RPMI7951 (cell line): Measurements from ENCODE around the gene MAEA. TPM values are rescaled to one million over a fixed set of nuclear protein-coding genes. Genes with fewer than 3 reads are reported as not detected.

ENCODE experiments used
- DNase-seq: peaks from one replicate; pipeline ENCODE4 v3.0.0-alpha.2; 2012; ENCODE audit warnings: low read depth
- total RNA-seq: library from RNA; depleted of rRNA; stranded (reverse); fragments of >200 nt; shearing (Covaris generic); gene quantifications from 2 replicates; pipeline ENCODE4 v1.2.3, GENCODE V29; 2014

The MAEA gene
- total RNA-seq, 1 experiment from 2014 or later = 34.5 TPM

GRCh38 chr4:1249731-1250526 is 39.8 kb upstream of the MAEA start:
- DNase-seq = peak; percentile 14

DNA sequence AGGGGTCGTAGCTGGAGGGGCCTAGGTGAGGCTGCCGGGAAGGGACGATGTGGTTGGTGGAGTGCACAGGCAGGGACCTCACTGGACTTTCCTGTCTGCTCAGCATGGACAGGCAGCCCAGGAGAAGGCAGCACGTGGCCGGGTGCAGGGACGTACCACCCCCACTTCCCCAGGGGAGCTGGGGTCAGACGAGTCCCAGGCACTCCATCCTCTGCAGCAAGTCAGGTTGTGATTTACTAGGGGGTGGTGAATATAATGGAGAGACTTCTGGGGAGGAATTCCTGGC is 39.2 kb upstream of the MAEA start:
- DNase-seq = no peak

- DNase-seq = no peak
Observed at GRCh38 chr4:1250921-1251772, 38.5 kb upstream of the MAEA start.

GRCh38 chr4:1251773-1252066 is 38.0 kb upstream of the MAEA start:
- DNase-seq = no peak

DNA sequence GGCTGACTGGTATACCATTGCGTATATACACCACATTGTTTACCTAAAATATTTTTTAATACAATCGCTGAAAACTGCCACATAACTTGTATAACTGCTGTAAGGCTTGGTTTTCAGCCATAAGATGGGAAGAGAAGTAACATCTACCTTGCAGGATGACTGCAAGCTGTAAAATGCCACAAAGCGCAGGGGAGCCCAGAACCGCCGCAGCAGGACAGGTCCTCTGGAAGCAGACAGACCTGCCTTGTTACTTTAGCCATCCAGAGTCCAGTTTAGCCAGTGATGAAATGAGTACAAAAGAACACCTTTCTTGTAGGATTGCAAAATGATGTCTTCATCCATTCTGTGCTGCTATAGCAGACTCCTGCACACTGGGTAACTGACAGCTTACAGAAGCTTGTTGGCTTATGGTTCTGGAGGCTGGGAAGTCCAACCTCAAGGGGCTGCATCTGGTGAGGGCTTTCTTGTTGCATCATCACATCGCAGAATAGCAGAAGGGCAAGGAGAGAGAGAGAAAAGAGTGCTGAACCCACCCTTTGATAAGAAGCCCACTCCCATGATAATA is 36.7 kb upstream of the MAEA start:
- no peak for DNase-seq

DNA sequence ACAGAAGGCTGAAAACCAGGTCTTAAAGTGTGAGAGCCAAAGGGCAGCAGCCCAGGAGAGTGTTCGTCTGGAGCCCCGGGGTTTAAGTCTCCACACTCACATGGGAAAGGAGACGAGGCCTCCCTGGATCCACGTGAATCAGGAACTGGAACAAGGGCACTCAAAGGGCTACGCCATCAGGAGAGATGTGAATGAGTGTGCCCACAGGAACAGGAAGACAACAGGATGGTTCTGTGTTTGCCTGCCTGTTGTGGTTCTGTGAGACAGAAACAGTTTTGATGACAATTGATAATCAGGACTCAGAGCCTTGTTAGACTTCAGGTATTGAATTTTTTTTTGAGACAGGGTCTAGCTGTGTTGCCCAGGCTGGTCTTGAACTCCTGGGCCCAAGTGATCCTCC is 35.9 kb upstream of the MAEA start:
- DNase-seq = no peak

GRCh38 chr4:1255151-1255550 is 34.5 kb upstream of the MAEA start:
- peak; percentile 25 for DNase-seq

GRCh38 chr4:1255699-1256098 is 34.0 kb upstream of the MAEA start:
- no peak for DNase-seq

DNA sequence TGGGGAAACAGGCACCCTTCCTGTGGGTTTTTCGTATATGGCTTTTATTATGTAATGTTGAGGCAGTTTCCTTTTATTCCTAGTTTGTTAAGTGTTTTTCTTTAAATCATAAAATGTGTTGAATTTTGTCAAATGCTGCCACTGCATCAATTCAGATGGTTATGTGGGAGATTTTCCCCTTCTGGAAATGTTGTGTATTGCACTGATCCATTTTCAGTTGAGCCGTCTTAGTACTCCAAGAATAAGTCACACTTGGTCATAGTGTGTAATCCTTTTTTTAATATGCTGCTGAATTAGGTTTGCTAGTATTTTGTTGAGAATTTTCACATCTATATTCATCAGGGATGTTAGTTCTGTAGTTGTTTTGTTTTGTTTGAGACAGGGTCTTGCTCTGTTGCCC is 31.2 kb upstream of the MAEA start:
- no peak for DNase-seq

DNA sequence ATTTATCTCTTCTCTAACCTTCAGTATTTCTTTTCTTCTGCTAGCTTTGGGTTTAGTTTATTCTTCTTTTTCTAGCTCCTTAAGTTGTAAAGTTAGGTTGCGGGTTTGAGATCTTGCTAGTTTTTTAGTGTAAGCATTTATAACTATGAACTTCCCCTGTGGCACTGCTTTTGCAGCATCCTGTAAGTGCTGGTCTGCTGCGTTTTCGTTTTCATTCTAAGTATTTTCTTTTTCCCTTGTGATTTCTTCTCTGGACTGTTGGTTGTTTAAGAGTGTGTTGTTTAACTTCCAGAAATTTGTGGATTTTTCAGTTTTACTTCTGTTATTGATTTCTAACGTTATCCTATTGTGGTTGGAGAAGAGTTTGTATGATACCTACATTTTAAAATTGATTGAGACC is 29.7 kb upstream of the MAEA start:
- no peak for DNase-seq

- no peak for DNase-seq
Observed at GRCh38 chr4:1260418-1261106, 29.1 kb upstream of the MAEA start.

DNA sequence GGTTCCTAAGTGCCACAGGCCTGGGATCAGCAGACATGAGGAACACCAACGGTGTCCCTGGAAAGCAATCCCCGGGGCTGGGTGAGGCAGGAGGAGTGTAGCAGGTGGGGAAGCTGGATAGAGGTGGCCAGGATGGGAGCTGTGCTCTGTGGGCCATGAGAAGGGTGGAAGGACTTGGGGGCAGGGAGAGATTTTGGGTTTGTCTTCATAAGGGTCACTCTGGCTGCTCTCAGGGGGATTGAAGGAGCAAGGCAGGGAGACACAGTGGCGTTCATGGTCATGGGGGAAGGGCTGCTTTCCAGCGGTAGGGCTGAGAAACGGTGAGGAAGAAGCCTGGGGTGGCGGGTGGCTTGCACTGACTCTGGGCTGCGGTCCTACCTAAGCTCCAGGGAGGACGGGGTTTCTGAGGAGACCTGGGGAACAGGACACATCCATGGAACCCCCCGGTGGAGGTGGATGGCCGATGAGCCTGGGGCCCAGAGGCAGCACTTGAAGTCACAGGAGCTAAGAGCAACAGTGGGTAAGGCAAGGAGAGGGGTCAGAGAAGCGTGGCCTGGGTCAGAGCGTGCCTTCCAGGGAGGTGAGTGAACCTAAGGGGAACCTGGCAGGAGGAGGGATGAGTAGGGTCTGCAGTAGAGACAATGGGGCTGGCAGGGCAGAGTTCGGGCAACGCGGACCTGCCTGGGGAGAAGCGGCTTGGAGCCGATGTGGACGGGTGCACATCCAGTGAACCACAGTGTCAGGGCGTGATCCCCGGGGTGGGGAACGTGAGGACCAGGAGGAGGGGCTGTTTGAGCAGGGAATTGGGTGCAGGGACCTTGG is 28.4 kb upstream of the MAEA start:
- DNase-seq = no peak

DNA sequence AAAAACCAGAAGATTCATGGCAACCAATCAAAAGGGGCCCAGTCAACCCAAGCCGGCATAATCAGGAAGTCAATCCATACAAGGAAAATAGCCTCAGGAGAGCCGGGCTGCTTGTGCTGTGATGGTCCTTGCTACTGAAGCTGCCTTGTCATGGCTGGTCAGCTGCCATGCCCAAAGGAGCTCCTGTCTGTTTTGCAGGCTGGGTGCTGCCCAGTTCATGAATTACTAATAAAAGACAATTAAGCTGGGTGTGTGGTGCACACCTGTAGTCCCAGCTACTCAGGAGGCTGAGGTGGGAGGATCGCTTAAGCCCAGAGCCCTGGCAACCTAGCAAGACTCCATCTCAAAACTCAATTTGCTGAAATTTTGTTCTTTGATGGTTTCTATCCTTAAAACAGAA is 24.7 kb upstream of the MAEA start:
- no peak for DNase-seq

- no peak for DNase-seq
Observed at GRCh38 chr4:1265351-1265750, 24.3 kb upstream of the MAEA start.

DNA sequence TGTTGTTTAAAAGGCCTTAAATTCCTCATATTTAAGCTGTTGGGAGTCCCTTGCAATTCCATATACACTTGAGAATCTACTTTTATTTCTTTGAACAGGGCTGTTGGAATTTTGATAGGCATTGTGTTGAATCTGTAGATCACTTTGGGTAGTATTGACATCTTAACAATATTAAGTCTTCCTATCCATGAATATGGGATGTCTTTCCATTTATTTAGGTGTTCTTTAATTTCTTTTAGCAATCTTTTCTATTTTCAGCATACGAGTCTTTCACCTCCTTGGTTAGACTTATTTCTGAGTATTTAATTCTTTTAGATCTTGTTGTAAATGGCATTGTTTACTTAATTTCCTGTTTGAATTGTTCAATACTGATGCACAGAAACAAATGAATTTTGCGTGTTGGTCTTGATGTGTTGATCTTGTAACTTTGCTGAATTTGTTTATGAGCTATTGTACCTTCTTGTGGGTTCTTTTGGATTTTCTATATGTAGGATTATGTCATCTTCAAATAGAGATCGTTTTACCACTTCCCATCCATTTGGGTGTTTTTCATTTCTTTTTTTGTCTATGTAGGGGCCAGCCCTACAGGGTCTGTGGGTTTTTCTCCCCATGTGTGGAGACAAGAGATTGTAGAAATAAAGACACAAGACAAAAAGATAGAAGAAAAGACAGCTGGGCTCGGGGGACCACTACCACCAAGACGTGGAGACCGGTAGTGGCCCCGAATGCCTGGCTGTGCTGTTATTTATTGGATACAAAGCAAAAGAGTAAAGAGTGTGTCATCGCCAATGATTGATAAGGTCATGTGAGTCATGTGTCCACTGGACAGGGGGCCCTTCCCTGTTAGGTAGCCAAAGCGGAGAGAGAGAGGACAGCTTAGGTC is 22.6 kb upstream of the MAEA start:
- DNase-seq = no peak

GRCh38 chr4:1269209-1269608 is 20.5 kb upstream of the MAEA start:
- DNase-seq = no peak

GRCh38 chr4:1271686-1272085 is 18.0 kb upstream of the MAEA start:
- no peak for DNase-seq

- no peak for DNase-seq
Observed at GRCh38 chr4:1274871-1275270, 14.8 kb upstream of the MAEA start.

GRCh38 chr4:1276984-1277383 is 12.7 kb upstream of the MAEA start:
- no peak for DNase-seq
